Spleen (tissue), 7 donors: ENCODE measurements around the gene LRRC42.

Source experiments
- POLR2A ChIP-seq, 3 donors: fragments of 450-650 bp; IDR thresholded peaks; one replicate each; pipeline ENCODE4 v1.5.1; 2017; ENCODE audit warnings: antibody characterized with exemption in 3 of 3, mild to moderate bottlenecking in 1 of 3
- POLR2AphosphoS5 ChIP-seq, 3 donors: sonication (generic); formaldehyde crosslinking; IDR thresholded peaks; one replicate each; pipeline ENCODE4 v1.5.1; 2017; ENCODE audit warnings: antibody characterized with exemption in 3 of 3
- TF ChIP-seq, protein P1 (sequence below), 11 experiments: fragments of 200-600 bp in 7 of 11; fragments of 450-650 bp in 4 of 11; sonication (generic) in 4 of 11; IDR thresholded peaks in 8 of 11; conservative IDR thresholded peaks in 3 of 11; 1 replicate in 7 of 11; 2 replicates in 4 of 11; pipeline versions ENCODE4 v1.4.0 to v1.8.0; 2016 to 2021; ENCODE audit warnings: antibody characterized with exemption in 11 of 11, inconsistent platforms in 4 of 11, mild to moderate bottlenecking in 1 of 11
- donor health status: DM: no; HTN: no; CAD: no; lungs with moderate emphysema.
- donor health status: DM: no; HTN: no; CAD: no.
- donor health status: DM: no; HTN: no; CAD: no.

DNA sequence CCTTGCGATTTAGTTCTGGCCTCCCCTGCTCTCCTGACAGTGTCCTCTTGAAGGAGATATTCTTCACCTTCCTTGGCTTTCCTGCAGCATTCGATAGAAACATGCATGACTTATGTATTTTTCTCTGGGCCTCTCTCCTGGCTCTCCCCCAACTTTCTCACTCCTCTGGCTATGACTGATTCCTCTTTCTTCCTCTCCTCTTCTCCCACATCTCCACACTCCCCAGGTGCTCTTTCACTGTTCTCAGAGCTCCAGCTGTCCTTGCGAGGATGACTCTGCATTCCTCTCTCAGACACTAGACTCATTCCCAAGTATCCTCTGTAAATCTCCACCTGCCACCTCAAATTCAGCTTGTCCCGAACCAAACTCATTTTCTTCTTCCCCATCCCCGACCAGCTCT lies 18.0 kb downstream of the LRRC42 start:
- TF ChIP-seq POLR2A (IDR thresholded peaks at IDR 0.05) (no peak), POLR2AphosphoS5 (IDR thresholded peaks at IDR 0.05) (no peak)
- TF ChIP-seq, protein P1, sequence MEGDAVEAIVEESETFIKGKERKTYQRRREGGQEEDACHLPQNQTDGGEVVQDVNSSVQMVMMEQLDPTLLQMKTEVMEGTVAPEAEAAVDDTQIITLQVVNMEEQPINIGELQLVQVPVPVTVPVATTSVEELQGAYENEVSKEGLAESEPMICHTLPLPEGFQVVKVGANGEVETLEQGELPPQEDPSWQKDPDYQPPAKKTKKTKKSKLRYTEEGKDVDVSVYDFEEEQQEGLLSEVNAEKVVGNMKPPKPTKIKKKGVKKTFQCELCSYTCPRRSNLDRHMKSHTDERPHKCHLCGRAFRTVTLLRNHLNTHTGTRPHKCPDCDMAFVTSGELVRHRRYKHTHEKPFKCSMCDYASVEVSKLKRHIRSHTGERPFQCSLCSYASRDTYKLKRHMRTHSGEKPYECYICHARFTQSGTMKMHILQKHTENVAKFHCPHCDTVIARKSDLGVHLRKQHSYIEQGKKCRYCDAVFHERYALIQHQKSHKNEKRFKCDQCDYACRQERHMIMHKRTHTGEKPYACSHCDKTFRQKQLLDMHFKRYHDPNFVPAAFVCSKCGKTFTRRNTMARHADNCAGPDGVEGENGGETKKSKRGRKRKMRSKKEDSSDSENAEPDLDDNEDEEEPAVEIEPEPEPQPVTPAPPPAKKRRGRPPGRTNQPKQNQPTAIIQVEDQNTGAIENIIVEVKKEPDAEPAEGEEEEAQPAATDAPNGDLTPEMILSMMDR (IDR thresholded peaks at IDR 0.05 in 8 of 11, conservative IDR thresholded peaks at IDR 0.05 in 3 of 11): no peak
